ENCODE data around the gene FSHB. TPM values are rescaled to one million over a fixed set of nuclear protein-coding genes. Genes with fewer than 3 reads are reported as not detected.
"Not testable (repeated sequence)": the region's sequence is repeated elsewhere in the genome, so short reads cannot be mapped to it uniquely, and the experiment has no call there.

The FSHB gene
- total RNA-seq, 1 experiment from 2014 or later = not detected

GRCh38 chr11:30261821-30262220 is 31.0 kb downstream of the FSHB start:
- no peak for DNase-seq (ENCODE audit: low read depth)

- not testable (repeated sequence) for DNase-seq (ENCODE audit: low read depth)
Observed at GRCh38 chr11:30268638-30269037, 37.8 kb downstream of the FSHB start.

- DNase-seq (ENCODE audit: low read depth) = no peak
Observed at GRCh38 chr11:30270671-30271070, 39.9 kb downstream of the FSHB start.

GRCh38 chr11:30277176-30277575 is 46.4 kb downstream of the FSHB start:
- DNase-seq (ENCODE audit: low read depth) = no peak

GRCh38 chr11:30279796-30280195 is 49.0 kb downstream of the FSHB start:
- no peak for DNase-seq (ENCODE audit: low read depth)

- no peak for DNase-seq (ENCODE audit: low read depth)
Observed at GRCh38 chr11:30281476-30282288, 50.9 kb downstream of the FSHB start.

- DNase-seq (ENCODE audit: low read depth) = peak; percentile 75
Observed at GRCh38 chr11:30282289-30282631, 51.4 kb downstream of the FSHB start.

Other genes starting within 250 kb of the FSHB start
- gene KCNA4, start 214.0 kb upstream of the FSHB start, total RNA-seq (2014; rRNA removed; shearing (Covaris generic)) = not detected in 2 replicates
- gene ARL14EP, start 92.1 kb downstream of the FSHB start, total RNA-seq (2014; rRNA removed; shearing (Covaris generic)) = 20.3 and 22.8 TPM in 2 replicates